GM12878 (cell line): ENCODE measurements around the gene WDR18.
A peak's percentile ranks its signal among the peaks of the same experiment; 100 is the strongest.

Experiments
- BHLHE40 ChIP-seq, 2 experiments: fragments of 450-650 bp in 1 of 2; IDR thresholded peaks; 2 replicates each; pipeline ENCODE4 v1.6.1; 2011 to 2017; ENCODE audit warnings: low read depth in 2 of 2, borderline replicate concordance in 1 of 2, improper control_type of control experiment in 1 of 2, low read length in 1 of 2, mild to moderate bottlenecking in 1 of 2
- CTCF ChIP-seq, 3 experiments: IDR thresholded peaks in 2 of 3; conservative IDR thresholded peaks in 1 of 3; 2 replicates each; pipeline ENCODE4 v1.5.1; 2011; ENCODE audit warnings: low read depth in 3 of 3, low read length in 3 of 3, mild to moderate bottlenecking in 3 of 3, control low read depth in 2 of 3, moderate library complexity in 2 of 3, inconsistent platforms in 1 of 3, mixed read lengths in 1 of 3; ENCODE audit not compliant: control insufficient read depth in 2 of 3, insufficient read depth in 1 of 3; ENCODE audit errors: extremely low read depth in 1 of 3
- E4F1 ChIP-seq: fragments of 450-650 bp; IDR thresholded peaks from 2 replicates; pipeline ENCODE4 v1.6.1; 2018; ENCODE audit warnings: borderline replicate concordance, mild to moderate bottlenecking; ENCODE audit not compliant: partially characterized antibody
- HDAC2 ChIP-seq: fragments of 200-600 bp; sonication (generic); IDR thresholded peaks from 2 replicates; pipeline ENCODE4 v1.6.1; 2017
- SIN3A ChIP-seq: IDR thresholded peaks from 2 replicates; pipeline ENCODE4 v1.6.1; 2012; ENCODE audit warnings: low read depth, low read length, improper control_type of control experiment

GRCh38 chr19:1000095-1000494, 15.9 kb downstream of the WDR18 start, which contains the start of gene GRIN3B:
- no peak for TF ChIP-seq HDAC2
- TF ChIP-seq SIN3A: no peak
- TF ChIP-seq CTCF (IDR thresholded peaks at IDR 0.05 in 2 of 3, conservative IDR thresholded peaks at IDR 0.05 in 1 of 3; ENCODE audit: control insufficient read depth in 2 of 3, extremely low read depth in 1 of 3, insufficient read depth in 1 of 3, low read depth in 3 of 3, low read length in 3 of 3): peak; percentile 44 to 60 (median 49)
- TF ChIP-seq BHLHE40 (IDR thresholded peaks at IDR 0.05; ENCODE audit: borderline replicate concordance in 1 of 2, low read depth in 2 of 2, low read length in 1 of 2): no peak
- no peak for TF ChIP-seq E4F1
